Activated CD8-positive, alpha-beta memory T cell treated with anti-CD3 and anti-CD28 coated beads, Interleukin-2, amount 50 U/mL, for 4 hours (primary cell): ENCODE measurements around the gene FBXO22.
"Not testable (repeated sequence)": the region's sequence is repeated elsewhere in the genome, so short reads cannot be mapped to it uniquely, and the experiment has no call there.

Experiments used
- DNase-seq: peaks from one replicate; pipeline ENCODE4 v3.0.0-alpha.2; 2020

The FBXO22 gene

DNA sequence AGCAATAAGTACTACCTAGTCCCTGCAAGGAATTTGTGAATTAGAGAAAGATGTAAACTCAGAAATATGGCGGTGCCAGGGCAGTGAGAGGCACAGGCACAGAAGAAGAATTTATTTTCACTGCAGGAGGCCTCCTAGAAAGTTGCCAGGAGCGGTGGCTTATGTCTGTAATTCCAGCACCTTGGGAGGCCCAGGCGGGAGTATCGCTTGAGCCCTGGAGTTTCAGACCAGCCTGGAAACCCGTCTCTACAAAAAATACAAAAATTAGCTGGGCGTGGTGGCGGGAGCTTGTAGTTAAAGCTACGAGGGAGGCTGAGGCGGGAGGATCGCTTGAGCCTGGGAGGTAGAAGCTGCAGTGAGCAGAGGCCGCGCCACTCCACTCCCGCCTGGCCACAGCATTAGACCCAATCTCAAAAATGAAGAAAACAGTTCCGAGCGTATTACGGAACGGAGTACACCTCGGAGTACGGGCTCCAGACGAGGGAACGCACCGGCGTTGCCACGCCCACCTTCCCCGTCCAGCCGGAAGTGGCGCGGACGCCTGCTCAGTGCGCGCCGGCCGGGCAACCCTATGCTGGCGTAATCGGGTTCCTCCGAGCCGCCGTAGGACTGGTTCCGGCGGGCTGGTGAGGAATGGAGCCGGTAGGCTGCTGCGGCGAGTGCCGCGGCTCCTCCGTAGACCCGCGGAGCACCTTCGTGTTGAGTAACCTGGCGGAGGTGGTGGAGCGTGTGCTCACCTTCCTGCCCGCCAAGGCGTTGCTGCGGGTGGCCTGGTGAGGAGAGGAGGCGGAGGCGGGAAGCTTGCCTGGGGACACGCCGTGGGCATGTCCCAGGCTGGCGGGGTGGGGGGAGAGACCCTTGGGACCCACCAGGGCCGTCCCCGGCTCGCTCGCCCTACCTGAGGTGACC, at the start of gene FBXO22:
Gene FBXO22, plus strand, starts transcription at position 548 of the 909 bp plus-strand sequence. Its CDS starts 86 bp downstream, at position 634.
- peak; percentile 87 for DNase-seq

DNA sequence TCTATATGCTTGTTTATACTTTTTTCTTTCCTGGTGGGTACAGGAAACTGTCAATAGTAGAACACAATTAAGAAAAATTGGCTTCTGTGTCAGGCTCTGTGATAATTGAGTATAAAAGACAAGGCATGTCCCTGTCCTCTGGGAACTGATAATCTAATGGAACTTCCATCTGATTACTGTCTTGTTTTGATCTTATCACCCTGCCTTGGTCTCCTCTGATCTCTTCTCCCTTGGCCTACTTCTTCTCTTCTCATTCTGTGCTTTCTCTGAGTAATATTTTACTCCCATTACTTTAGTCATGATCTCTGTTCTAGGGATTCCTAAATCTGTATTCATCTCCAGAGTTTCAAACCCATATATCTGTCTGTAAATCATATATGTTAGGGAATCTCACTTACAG, 45.8 kb upstream of the FBXO22 start:
- DNase-seq, result no peak

DNA sequence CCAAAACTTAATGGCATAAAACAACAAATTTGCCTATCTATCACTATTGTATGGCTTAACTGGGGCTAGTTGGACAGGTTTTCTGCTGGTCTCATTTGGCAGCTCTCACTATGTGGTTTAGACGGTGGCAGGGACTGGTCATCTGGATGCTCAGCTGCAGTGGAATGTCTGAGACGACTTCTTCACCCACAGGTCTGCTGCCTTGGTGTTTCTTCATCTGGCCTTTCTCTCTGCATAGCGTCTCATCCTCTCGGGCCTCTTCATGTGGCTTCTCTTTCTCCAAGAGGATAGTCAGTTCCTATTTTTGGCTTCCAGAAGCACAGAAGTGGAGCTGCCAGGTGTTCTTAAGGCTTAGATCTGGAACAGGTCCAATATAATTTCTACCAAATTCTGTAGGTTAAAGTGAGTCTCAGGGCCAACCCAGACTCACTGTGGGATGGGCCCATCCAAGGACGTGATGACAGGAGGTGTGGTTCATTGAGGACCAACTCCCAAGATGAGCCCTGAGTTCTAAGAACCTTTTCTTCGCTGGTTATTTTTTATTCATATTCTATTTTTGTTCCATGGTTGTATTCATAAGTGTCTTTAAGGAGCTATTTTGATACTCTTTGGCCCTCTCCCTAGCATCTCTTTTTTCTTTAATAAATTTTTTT, 41.8 kb upstream of the FBXO22 start:
- DNase-seq, result no peak

DNA sequence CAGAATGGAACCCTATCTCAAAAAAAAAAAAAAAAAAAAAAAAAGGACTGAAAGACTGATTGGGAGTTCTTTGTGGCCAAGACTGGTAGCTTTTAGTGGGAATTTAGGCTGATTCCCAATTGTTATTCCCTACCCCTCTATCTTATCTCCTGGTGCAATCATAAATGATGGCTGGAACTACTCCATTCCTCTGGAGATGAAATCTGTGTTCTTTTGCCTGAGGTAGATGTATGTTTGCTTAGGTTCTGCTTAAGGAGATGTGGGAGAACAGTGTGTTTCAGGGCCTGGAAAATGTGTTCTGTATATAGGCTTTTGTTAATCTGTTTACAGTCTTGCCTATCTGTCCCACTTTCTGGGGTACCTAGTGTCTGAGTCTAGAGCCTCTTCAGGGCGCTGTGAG, 40.9 kb upstream of the FBXO22 start:
- no peak for DNase-seq

- no peak for DNase-seq
Observed at GRCh38 chr15:75864213-75865059, 39.2 kb upstream of the FBXO22 start.

GRCh38 chr15:75866045-75866444, 37.6 kb upstream of the FBXO22 start:
- DNase-seq, result not testable (repeated sequence)

GRCh38 chr15:75866916-75867315, 36.8 kb upstream of the FBXO22 start:
- DNase-seq, result no peak

DNA sequence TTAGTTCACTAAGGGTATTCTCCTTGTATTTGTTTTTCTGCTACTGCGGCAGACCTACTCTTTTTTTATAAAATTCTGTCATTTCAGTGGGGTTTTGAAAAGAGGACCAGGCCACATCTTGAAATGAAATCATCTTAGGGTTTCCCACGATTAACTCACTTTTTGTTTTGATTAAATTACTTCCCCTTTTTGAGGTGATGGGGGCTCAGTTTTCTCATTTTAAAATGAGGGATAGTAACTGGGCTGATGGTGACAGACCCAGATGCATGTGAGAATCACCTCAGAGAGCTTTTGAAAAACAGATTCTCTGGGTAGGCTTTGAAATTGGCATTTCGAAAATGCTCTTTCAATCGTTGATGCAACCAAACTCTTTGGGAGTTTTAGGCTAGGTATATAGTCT, 36.2 kb upstream of the FBXO22 start:
- DNase-seq, result no peak

DNA sequence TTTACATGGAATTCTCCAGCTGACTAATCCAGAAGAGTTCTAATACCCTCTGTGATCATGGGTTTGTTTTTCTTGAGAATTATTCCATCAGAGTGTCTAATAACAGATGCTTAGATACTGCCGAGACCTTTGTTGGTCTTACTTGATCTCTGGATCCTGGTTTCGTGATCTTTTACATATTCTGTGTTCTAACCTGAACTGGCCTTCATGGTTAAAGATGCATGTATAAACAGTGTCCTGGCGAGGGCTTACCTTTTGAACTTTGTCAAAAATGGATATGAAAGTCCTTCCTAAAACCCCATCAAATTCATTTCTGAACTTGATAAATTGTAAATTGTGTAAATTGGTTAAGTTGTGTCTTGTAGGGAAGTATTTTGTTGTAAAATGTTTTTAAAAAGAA, 35.7 kb upstream of the FBXO22 start:
- no peak for DNase-seq

GRCh38 chr15:75869446-75869845, 34.2 kb upstream of the FBXO22 start:
- DNase-seq, result no peak

- DNase-seq, result not testable (repeated sequence)
Observed at GRCh38 chr15:75871589-75871988, 32.1 kb upstream of the FBXO22 start.

DNA sequence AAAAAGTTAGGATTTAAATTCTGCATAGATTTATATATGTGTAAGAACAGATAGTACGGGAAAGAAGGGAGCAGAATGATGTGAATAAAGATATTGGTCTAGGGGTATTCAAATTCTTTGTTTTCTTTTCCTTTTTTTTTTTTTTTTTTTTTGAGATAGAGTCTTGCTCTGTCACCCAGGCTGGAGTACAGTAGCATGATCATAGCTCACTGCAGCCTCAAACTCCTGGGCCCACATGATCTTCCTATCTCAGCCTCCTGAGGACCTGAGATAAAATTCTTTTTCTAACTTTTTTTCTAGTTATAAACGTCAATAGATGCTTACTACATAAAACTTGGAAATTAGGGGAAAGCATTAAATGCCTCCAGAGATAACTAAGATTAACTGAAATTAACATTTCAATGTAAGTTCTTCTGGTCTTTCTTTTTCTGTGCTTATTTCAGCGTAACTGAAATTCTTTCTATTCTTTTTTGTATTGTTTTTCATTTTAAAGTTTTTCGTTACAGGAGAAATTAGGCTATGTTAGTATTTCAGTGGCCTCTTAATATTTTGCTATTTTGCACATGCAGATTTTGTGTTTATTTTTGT, 31.2 kb upstream of the FBXO22 start:
- no peak for DNase-seq

- DNase-seq, result no peak
Observed at GRCh38 chr15:75884041-75884440, 19.6 kb upstream of the FBXO22 start.

DNA sequence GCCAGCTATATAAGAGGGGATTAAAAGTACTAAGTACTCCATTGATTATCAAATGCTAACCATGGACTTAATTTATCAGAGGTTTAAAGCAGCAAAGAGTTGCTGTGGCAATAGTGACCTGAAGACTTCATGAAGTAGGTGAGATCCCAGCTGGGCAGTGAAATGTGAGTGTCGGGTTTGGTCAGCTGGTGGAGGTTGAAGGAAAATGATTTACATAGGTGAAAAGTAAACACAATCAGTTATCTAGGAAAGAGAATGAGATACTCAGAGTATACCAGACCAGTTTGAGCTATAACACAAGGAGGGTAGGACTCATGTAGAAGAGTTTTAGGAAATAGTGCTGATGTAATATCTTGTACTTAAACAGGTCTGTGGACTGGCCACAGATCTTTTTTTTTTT, 16.5 kb upstream of the FBXO22 start:
- DNase-seq, result no peak

DNA sequence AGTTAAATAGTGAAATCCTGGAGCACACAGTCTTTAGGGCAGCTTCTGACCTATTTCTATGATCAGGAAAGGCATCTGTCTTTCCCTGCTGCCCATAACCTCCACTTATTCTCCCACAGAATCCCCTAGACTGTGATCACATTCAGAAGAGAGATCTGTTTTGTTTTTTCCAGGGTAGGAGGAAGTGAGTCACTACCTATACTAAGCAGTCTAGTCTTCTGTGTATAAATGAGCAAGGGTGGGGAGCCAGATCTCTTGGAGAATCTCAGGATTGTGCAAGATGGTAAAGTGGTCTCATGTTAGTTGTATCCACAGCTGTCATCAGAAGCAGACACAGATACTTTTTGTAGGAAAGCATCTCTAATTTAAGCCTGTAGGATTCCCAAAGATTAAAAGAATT, 11.8 kb upstream of the FBXO22 start:
- no peak for DNase-seq

- DNase-seq, result no peak
Observed at GRCh38 chr15:75895731-75896130, 7.9 kb upstream of the FBXO22 start.

DNA sequence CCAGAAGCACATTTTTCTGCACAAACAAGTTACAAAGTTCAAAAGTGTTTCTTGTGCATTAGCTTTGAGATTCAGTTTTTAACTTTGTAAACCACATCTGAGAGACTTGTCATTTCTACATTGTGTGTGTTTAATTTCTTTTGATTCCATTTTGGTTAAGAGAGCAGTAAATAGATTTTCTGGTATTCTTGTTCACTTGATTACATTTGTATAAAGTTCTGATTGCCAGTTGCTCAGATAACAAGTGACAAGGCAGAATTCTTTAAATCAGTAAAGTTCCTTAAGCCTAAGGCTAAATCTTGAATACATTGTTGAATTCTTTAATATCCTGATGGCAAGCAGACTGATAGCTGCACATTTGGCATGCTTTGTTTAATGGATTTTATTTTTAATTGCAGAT, 3.1 kb upstream of the FBXO22 start:
- no peak for DNase-seq

DNA sequence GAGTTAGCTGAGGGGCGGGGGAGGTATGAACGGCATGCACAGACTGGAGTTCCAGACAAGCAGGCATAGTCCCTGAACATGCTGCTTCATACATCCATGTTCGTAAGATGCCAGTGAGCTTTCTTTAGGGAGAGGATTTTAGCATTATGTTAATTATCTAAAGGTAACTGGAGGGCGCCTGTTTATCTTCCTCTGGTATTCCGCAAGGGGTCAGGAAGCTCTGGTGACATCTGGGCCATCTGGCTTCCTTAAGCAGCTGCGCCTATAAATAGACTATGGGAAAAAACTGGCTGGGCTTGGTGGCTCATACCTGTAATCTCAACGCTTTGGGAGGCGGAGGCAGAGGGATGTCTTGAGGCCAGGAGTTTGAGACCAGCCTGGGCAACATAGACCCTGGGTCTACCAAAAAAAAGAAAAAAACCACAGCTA, 1.5 kb upstream of the FBXO22 start:
- DNase-seq, result no peak

- DNase-seq, result no peak
Observed at GRCh38 chr15:75905231-75905630, 1.6 kb downstream of the FBXO22 start.

DNA sequence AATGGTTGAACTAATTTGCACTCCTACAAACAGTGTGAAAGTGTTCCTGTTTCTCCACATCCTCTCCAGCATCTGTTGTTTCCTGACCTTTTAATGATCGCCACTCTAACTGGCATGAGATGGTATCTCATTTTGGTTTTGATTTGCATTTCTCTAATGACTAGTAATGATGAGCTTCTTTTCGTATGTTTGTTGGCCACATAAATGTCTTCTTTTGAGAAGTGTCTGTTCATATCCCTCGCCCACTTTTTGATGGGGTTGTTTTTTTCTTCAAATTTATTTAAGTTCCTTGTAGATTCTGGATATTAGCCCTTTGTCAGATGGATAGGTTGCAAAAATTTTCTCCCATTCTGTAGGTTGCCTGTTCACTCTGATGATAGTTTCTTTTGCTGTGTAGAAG, 6.7 kb downstream of the FBXO22 start:
- DNase-seq, result not testable (repeated sequence)

- DNase-seq, result no peak
Observed at GRCh38 chr15:75916978-75917377, 13.3 kb downstream of the FBXO22 start.

DNA sequence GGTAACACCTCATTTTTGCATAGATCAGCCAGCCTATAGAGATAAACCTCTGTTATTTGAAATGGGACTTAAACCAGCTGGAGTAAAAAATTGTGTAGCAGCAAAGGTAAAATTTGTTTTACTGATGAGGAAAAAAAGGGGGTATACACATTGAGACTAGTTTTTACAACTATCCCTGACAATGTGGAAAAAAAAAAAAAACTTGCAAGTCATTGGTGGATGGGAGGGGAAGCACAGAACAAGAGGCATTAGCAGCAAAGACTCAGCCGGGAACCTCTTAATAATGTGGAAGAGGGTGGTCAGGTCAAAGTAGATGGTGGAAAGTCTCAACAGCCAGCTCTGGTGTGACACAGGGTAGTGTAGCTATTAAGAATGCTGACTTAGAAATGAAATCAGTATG, 14.5 kb downstream of the FBXO22 start:
- no peak for DNase-seq

DNA sequence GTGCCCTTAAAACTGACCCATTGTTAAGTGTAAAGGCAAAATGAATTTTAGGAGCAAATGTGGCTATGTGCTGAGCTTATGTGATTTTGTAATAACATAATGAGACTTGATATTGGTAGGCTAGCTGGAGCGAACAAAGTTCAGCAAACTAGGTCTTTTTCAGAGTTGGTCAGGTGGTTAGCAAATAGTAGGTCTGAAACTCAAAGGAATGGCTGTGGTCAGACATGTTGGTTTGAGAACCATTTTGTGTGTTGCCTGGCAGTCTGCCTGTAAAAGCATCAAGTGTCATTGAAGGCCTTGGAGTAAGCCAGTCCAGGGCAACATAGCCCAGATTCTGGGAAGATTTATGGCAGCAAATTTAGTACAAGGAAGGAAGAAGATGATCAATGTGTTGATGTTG, 16.4 kb downstream of the FBXO22 start:
- no peak for DNase-seq
